GM12878 (cell line): ENCODE results near the gene RAPGEF4. TPM values are rescaled to one million over a fixed set of nuclear protein-coding genes. Genes with fewer than 3 reads are reported as not detected.

ENCODE experiments used
- ATAC-seq: fragments of 200-7000 bp; cut with Tn5 transposase; 3 replicates; pipeline ENCODE4 v1.9.1; 2020; ENCODE audit warnings: mild to moderate bottlenecking, moderate library complexity
- BruUV-seq: library from RNA; stranded (reverse); fragments of 400-500 nt; replicated peaks from 2 replicates; lab custom pipeline; 2021; lab: Mats Ljungman, UMichigan
- CTCF ChIA-PET: fragments of 300-600 bp; sonication (Branson Sonifier 250); formaldehyde crosslinking; extraction: SDS; loops from one replicate; lab custom pipeline; 2021; ENCODE audit warnings: inconsistent platforms; lab: Yijun Ruan, JAX
- POLR2A ChIA-PET: fragments of 350-600 bp; formaldehyde crosslinking; extraction: SDS; loops from one replicate; lab custom pipeline; 2021; ENCODE audit warnings: inconsistent platforms; lab: Charles Lee
- RAD21 ChIA-PET: fragments of 300-600 bp; sonication (Branson Sonifier 250); formaldehyde crosslinking; loops from one replicate; lab custom pipeline; 2023; ENCODE audit warnings: antibody characterized with exemption; ENCODE audit not compliant: unreplicated experiment; lab: Charles Lee
- SMC1A ChIA-PET: fragments of 300-600 bp; sonication (Branson Sonifier 250); formaldehyde crosslinking; loops from one replicate; lab custom pipeline; 2023; ENCODE audit not compliant: unreplicated experiment, uncharacterized antibody; lab: Charles Lee
- DNase-seq: peaks from one replicate; pipeline ENCODE4 v3.0.0-alpha.2; 2011; ENCODE audit warnings: low read depth, low spot score
- FAIRE-seq: peaks from 3 replicates; lab custom pipeline; 2011; peaks lifted over from hg19 to GRCh38; lab: Jason Lieb, UNC
- H2AFZ ChIP-seq: 2 replicates; pipeline ENCODE4 v1.6.0; 2011; ENCODE audit warnings: low read depth, low read length, control low read depth; ENCODE audit not compliant: control insufficient read depth
- H3K27ac ChIP-seq: 2 replicates; pipeline ENCODE4 v1.5.1; 2011; ENCODE audit warnings: control low read depth; ENCODE audit not compliant: control insufficient read depth, insufficient read depth
- H3K27me3 ChIP-seq, 2 experiments: replicated peaks in 1 of 2; 2 replicates each; pipeline versions ENCODE4 v1.6.0 to v1.6.1; 2011; ENCODE audit warnings: low read length in 1 of 2; ENCODE audit not compliant: control insufficient read depth in 2 of 2, insufficient read depth in 2 of 2
- H3K36me3 ChIP-seq, 2 experiments: 2 replicates each; pipeline ENCODE4 v1.5.1; 2011; ENCODE audit warnings: low read length in 1 of 2; ENCODE audit not compliant: control insufficient read depth in 2 of 2, insufficient read depth in 2 of 2
- H3K4me1 ChIP-seq: 2 replicates; pipeline ENCODE4 v1.6.1; 2011; ENCODE audit warnings: mild to moderate bottlenecking, low read length, moderate library complexity, mixed read lengths; ENCODE audit not compliant: control insufficient read depth, insufficient read depth
- H3K4me2 ChIP-seq: 2 replicates; pipeline ENCODE4 v1.6.0; 2011; ENCODE audit warnings: control low read depth; ENCODE audit not compliant: control insufficient read depth, insufficient read depth
- H3K4me3 ChIP-seq: fragments of 200-600 bp; sonication (generic); 2 replicates; pipeline ENCODE4 v1.5.1; 2016
- H3K79me2 ChIP-seq: 2 replicates; pipeline ENCODE4 v1.6.0; 2011; ENCODE audit warnings: low read length; ENCODE audit not compliant: control insufficient read depth, insufficient read depth
- H3K9ac ChIP-seq: 2 replicates; pipeline ENCODE4 v1.8.0; 2011; ENCODE audit warnings: low read length, control low read depth, mixed read lengths; ENCODE audit not compliant: control insufficient read depth, insufficient read depth
- H3K9me3 ChIP-seq: replicated peaks from 3 replicates; pipeline ENCODE4 v1.5.1; 2011; ENCODE audit warnings: mild to moderate bottlenecking, low read length; ENCODE audit not compliant: control insufficient read depth, insufficient read depth
- H4K20me1 ChIP-seq: 2 replicates; pipeline ENCODE4 v1.6.0; 2011; ENCODE audit not compliant: control insufficient read depth, insufficient read depth
- CREB1 ChIP-seq: IDR thresholded peaks from 2 replicates; pipeline ENCODE4 v1.6.1; 2012; ENCODE audit warnings: low read depth, mild to moderate bottlenecking, inconsistent platforms
- EP300 ChIP-seq, 2 experiments: fragments of 150-350 bp in 1 of 2; IDR thresholded peaks; 2 replicates each; pipeline ENCODE4 v1.6.1; 2011 to 2012; ENCODE audit warnings: low read depth in 2 of 2, low read length in 2 of 2, borderline replicate concordance in 1 of 2, improper control_type of control experiment in 1 of 2, inconsistent platforms in 1 of 2; ENCODE audit not compliant: control insufficient read depth in 1 of 2
- IKZF2 ChIP-seq, 2 experiments: fragments of 450-650 bp; IDR thresholded peaks; 2 replicates each; pipeline ENCODE4 v1.6.1; 2017; ENCODE audit warnings: mild to moderate bottlenecking in 2 of 2, moderate library complexity in 2 of 2
- LARP7 ChIP-seq: fragments of 450-650 bp; IDR thresholded peaks from 2 replicates; pipeline ENCODE4 v1.6.1; 2017; ENCODE audit warnings: mild to moderate bottlenecking
- NFYA ChIP-seq: IDR thresholded peaks from 2 replicates; pipeline ENCODE4 v1.6.1; 2011; ENCODE audit warnings: low read depth, mild to moderate bottlenecking, low read length, improper control_type of control experiment, borderline replicate concordance
- PAX8 ChIP-seq: fragments of 450-650 bp; IDR thresholded peaks from 2 replicates; pipeline ENCODE4 v1.6.1; 2017; ENCODE audit warnings: mild to moderate bottlenecking, moderate library complexity
- SREBF1 ChIP-seq: IDR thresholded peaks from 2 replicates; pipeline ENCODE4 v1.6.1; 2012; ENCODE audit warnings: mild to moderate bottlenecking, low read length
- TBL1XR1 ChIP-seq: IDR thresholded peaks from 2 replicates; pipeline ENCODE4 v1.6.1; 2012; ENCODE audit warnings: low read depth, low read length, improper control_type of control experiment
- ZNF24 ChIP-seq: fragments of 450-650 bp; IDR thresholded peaks from 2 replicates; pipeline ENCODE4 v1.6.1; 2017; ENCODE audit warnings: antibody characterized with exemption, mild to moderate bottlenecking
- ZZZ3 ChIP-seq: IDR thresholded peaks from 2 replicates; pipeline ENCODE4 v1.6.1; 2011; ENCODE audit warnings: low read depth; ENCODE audit not compliant: control insufficient read depth, insufficient read length
- WGBS: methylation state at CpG from one replicate; pipeline ENCODE4 v1.1.6; 2016; ENCODE audit warnings: low lambda C conversion rate; ENCODE audit not compliant: insufficient replicate concordance, insufficient coverage; ENCODE audit errors: missing lambda C conversion rate; 5-methylcytosine and 5-hydroxymethylcytosine counted together
- in situ Hi-C: fragments of 300-500 bp; cut with MboI; formaldehyde crosslinking; loops from 9 replicates; pipeline ENCODE4 v1.14.3; 2018; ENCODE audit warnings: mixed read lengths
- intact Hi-C: fragments of 100-400 bp; cut with micrococcal nuclease; formaldehyde crosslinking; loops from one replicate; pipeline ENCODE4 v1.14.2; 2022; ENCODE audit not compliant: unreplicated experiment
- polyA plus RNA-seq, 11 experiments: library from polyadenylated mRNA; depleted of rRNA in 4 of 11; unstranded in 6 of 11; stranded (reverse) in 5 of 11; fragments of >200 nt; fragmentation: Nextera tagmentation in 4 of 11; fragmentation: Illumina TruSeq in 1 of 11; extraction: Ambion mirVana in 4 of 11; extraction: Trizol in 1 of 11; gene quantifications; 1 replicate in 1 of 11; 2 replicates in 10 of 11; pipeline versions ENCODE4 v1.2.1 to v1.2.3, GENCODE V29; 2011 to 2016; ENCODE audit warnings: inconsistent platforms in 2 of 11, missing spikeins in 2 of 11, low read depth in 1 of 11
- total RNA-seq, 4 experiments: library from RNA; depleted of rRNA in 3 of 4; stranded (reverse); fragments of >200 nt in 3 of 4; fragmentation: Illumina TruSeq in 1 of 4; extraction: Trizol in 1 of 4; gene quantifications; 2 replicates each; pipeline versions ENCODE4 v1.2.1 to v1.2.3, GENCODE V29; 2013 to 2021
- TF ChIP-seq, protein P1 (sequence below): IDR thresholded peaks from 2 replicates; pipeline ENCODE4 v1.6.1; 2012; ENCODE audit warnings: improper control_type of control experiment, low read depth, low read length; ENCODE audit not compliant: insufficient replicate concordance
- TF ChIP-seq, protein P2 (sequence below): fragments of 450-650 bp; IDR thresholded peaks from 2 replicates; pipeline ENCODE4 v1.6.1; 2016; ENCODE audit warnings: mild to moderate bottlenecking
- TF ChIP-seq, protein P3 (sequence below): IDR thresholded peaks from 2 replicates; pipeline ENCODE4 v1.6.1; 2011; ENCODE audit warnings: low read depth, low read length, improper control_type of control experiment, borderline replicate concordance

The RAPGEF4 gene
- total and polyA plus RNA-seq, 10 of the 15 experiments (the other 5 are each of a cell fraction or from before 2014, with no cell fraction given), result 0.18 TPM; not detected in 8

DNA sequence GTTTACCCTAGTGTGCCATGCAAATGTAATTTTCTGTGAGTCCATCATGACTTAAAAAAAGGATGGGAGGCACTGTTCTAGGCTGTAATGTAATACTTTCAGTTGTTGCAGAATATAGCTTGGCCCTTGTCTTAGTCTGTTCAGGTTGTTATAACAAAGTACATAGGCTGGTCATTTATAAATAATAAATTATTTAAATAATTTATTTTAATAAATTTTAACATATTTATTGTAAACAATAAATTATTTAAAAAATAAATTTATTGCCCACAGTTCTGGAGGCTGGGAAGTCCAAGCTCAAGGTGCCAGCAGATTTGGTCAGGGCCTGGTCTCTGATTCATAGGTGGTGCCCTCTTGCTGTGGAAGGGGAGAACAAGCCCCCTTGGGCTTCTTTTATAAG is 35.2 kb downstream of the RAPGEF4 start (continued):
- no peak for TF ChIP-seq LARP7
- no peak for TF ChIP-seq CREB1
- TF ChIP-seq IKZF2 (IDR thresholded peaks at IDR 0.05), result no peak

DNA sequence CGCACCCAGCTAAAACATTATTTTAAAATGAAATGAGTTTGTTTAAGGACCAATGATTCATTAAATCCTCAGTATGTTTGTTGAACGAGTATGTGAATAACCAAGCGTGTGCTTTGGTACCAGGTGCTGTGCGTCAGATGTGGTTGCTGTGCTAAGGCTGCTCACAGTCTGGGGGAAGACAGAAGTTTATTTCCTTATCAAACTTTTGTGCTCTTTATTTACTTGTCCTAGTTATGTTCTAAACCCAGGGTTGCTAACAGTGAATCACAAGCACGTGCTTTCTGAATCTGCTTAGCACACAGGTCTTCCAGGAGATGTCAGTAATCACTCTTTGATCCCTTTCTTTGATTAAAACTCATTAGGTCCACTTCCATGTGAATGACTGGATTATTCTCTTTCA is 37.0 kb downstream of the RAPGEF4 start:
- H2AFZ ChIP-seq, result no peak overlapping the region
- 66% methylated on average over 5 of the region's 5 CpGs for WGBS
- TF ChIP-seq, protein P1, sequence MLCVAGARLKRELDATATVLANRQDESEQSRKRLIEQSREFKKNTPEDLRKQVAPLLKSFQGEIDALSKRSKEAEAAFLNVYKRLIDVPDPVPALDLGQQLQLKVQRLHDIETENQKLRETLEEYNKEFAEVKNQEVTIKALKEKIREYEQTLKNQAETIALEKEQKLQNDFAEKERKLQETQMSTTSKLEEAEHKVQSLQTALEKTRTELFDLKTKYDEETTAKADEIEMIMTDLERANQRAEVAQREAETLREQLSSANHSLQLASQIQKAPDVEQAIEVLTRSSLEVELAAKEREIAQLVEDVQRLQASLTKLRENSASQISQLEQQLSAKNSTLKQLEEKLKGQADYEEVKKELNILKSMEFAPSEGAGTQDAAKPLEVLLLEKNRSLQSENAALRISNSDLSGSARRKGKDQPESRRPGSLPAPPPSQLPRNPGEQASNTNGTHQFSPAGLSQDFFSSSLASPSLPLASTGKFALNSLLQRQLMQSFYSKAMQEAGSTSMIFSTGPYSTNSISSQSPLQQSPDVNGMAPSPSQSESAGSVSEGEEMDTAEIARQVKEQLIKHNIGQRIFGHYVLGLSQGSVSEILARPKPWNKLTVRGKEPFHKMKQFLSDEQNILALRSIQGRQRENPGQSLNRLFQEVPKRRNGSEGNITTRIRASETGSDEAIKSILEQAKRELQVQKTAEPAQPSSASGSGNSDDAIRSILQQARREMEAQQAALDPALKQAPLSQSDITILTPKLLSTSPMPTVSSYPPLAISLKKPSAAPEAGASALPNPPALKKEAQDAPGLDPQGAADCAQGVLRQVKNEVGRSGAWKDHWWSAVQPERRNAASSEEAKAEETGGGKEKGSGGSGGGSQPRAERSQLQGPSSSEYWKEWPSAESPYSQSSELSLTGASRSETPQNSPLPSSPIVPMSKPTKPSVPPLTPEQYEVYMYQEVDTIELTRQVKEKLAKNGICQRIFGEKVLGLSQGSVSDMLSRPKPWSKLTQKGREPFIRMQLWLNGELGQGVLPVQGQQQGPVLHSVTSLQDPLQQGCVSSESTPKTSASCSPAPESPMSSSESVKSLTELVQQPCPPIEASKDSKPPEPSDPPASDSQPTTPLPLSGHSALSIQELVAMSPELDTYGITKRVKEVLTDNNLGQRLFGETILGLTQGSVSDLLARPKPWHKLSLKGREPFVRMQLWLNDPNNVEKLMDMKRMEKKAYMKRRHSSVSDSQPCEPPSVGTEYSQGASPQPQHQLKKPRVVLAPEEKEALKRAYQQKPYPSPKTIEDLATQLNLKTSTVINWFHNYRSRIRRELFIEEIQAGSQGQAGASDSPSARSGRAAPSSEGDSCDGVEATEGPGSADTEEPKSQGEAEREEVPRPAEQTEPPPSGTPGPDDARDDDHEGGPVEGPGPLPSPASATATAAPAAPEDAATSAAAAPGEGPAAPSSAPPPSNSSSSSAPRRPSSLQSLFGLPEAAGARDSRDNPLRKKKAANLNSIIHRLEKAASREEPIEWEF, result no peak
- TF ChIP-seq ZZZ3 (no peak), TBL1XR1 (no peak), NFYA (no peak), EP300 (IDR thresholded peaks at IDR 0.05; ENCODE audit: borderline replicate concordance in 1 of 2, control insufficient read depth in 1 of 2, low read depth in 2 of 2, low read length in 2 of 2) (no peak), ZNF24 (no peak), SREBF1 (no peak), PAX8 (no peak)
- TF ChIP-seq, protein P2, sequence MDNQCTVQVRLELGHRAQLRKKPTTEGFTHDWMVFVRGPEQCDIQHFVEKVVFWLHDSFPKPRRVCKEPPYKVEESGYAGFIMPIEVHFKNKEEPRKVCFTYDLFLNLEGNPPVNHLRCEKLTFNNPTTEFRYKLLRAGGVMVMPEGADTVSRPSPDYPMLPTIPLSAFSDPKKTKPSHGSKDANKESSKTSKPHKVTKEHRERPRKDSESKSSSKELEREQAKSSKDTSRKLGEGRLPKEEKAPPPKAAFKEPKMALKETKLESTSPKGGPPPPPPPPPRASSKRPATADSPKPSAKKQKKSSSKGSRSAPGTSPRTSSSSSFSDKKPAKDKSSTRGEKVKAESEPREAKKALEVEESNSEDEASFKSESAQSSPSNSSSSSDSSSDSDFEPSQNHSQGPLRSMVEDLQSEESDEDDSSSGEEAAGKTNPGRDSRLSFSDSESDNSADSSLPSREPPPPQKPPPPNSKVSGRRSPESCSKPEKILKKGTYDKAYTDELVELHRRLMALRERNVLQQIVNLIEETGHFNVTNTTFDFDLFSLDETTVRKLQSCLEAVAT, result no peak
- TF ChIP-seq, protein P3, sequence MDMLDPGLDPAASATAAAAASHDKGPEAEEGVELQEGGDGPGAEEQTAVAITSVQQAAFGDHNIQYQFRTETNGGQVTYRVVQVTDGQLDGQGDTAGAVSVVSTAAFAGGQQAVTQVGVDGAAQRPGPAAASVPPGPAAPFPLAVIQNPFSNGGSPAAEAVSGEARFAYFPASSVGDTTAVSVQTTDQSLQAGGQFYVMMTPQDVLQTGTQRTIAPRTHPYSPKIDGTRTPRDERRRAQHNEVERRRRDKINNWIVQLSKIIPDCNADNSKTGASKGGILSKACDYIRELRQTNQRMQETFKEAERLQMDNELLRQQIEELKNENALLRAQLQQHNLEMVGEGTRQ, result no peak

More for the DNA sequence above, 37.0 kb downstream of the RAPGEF4 start:
- no peak for ATAC-seq
- CTCF ChIA-PET, result no interaction called here
- Histone ChIP-seq H3K79me2 (no peaks in the 10 kb centered on the region), H3K36me3 (no peaks in the 10 kb centered on the region), H3K27ac (no peak overlapping the region), H3K9me3 (no peaks in the 10 kb centered on the region), H3K4me1 (no peaks in the 10 kb centered on the region), H3K27me3 (no peaks in the 10 kb centered on the region), H3K9ac (no peak overlapping the region), H3K4me2 (no peak overlapping the region), H4K20me1 (no peaks in the 10 kb centered on the region; the same call in 1 of the 2 replicates), H3K4me3 (no peak overlapping the region)
- in situ Hi-C loops, result no loop called here
- SMC1A ChIA-PET, result no interaction called here
- BruUV-seq, result no TSS peak
- DNase-seq, result no peak
- FAIRE-seq, result no peak
- RAD21 ChIA-PET, result no interaction called here
- intact Hi-C loops, result no loop called here
- POLR2A ChIA-PET, result no interaction called here
